GM18511 (cell line): ENCODE results near the gene FKBP10.
"Not testable (repeated sequence)": the region's sequence is repeated elsewhere in the genome, so short reads cannot be mapped to it uniquely, and the experiment has no call there.

Experiments used
- ATAC-seq: cut with Tn5 transposase; IDR thresholded peaks from one replicate; pipeline ENCODE4 v1.9.1; 2021; ENCODE audit warnings: mild to moderate bottlenecking, moderate library complexity; ENCODE audit not compliant: unreplicated experiment

Gene FKBP10

GRCh38 chr17:41836550-41837196 lies 23.9 kb downstream of the FKBP10 start:
- ATAC-seq = no peak

- no peak for ATAC-seq
Observed at GRCh38 chr17:41837761-41838538, 25.1 kb downstream of the FKBP10 start, which contains the start of gene KLHL10. Gene KLHL10 (plus strand): TSS chr17:41837825. CDS start chr17:41837933, 108 bp downstream.

GRCh38 chr17:41839448-41839847 lies 26.6 kb downstream of the FKBP10 start:
- not testable (repeated sequence) for ATAC-seq

GRCh38 chr17:41840781-41841180 lies 28.0 kb downstream of the FKBP10 start:
- ATAC-seq = not testable (repeated sequence)

GRCh38 chr17:41844971-41845370 lies 32.2 kb downstream of the FKBP10 start:
- no peak for ATAC-seq

GRCh38 chr17:41848788-41849187 lies 36.0 kb downstream of the FKBP10 start:
- ATAC-seq = no peak

- no peak for ATAC-seq
Observed at GRCh38 chr17:41849251-41849990, 36.6 kb downstream of the FKBP10 start.

GRCh38 chr17:41851382-41851781 lies 38.6 kb downstream of the FKBP10 start:
- ATAC-seq = not testable (repeated sequence)

- ATAC-seq = no peak
Observed at GRCh38 chr17:41860254-41860931, 47.6 kb downstream of the FKBP10 start.

- ATAC-seq = no peak
Observed at GRCh38 chr17:41863074-41863848, 50.5 kb downstream of the FKBP10 start.

GRCh38 chr17:41864498-41864835 lies 51.7 kb downstream of the FKBP10 start:
- ATAC-seq = no peak

GRCh38 chr17:41864836-41865595 lies 52.2 kb downstream of the FKBP10 start, which contains the start of gene KLHL11:
Gene KLHL11 (minus strand): TSS chr17:41865423. CDS start chr17:41865370, 53 bp downstream.
- ATAC-seq = peak; percentile 90

- ATAC-seq = no peak
Observed at GRCh38 chr17:41865596-41865893, 52.7 kb downstream of the FKBP10 start.

GRCh38 chr17:41868568-41868967 lies 55.8 kb downstream of the FKBP10 start:
- ATAC-seq = no peak

- no peak for ATAC-seq
Observed at GRCh38 chr17:41869426-41869825, 56.6 kb downstream of the FKBP10 start.

- no peak for ATAC-seq
Observed at GRCh38 chr17:41870097-41870496, 57.3 kb downstream of the FKBP10 start.

- ATAC-seq = no peak
Observed at GRCh38 chr17:41870627-41871026, 57.8 kb downstream of the FKBP10 start.

- ATAC-seq = no peak
Observed at GRCh38 chr17:41871789-41872188, 59.0 kb downstream of the FKBP10 start.
